Stomach (tissue), 4 donors: Measurements from ENCODE around the gene LRRFIP1.

Experiments used
- POLR2A ChIP-seq, 4 donors: fragments of 450-650 bp; IDR thresholded peaks; one replicate each; pipeline ENCODE4 v1.6.1; 2016; ENCODE audit warnings: antibody characterized with exemption in 4 of 4, control low read depth in 2 of 4, mild to moderate bottlenecking in 1 of 4, moderate library complexity in 1 of 4
- POLR2AphosphoS5 ChIP-seq, 3 donors: sonication (generic); formaldehyde crosslinking; IDR thresholded peaks; one replicate each; pipeline ENCODE4 v1.6.1; 2016; ENCODE audit warnings: antibody characterized with exemption in 3 of 3
- TF ChIP-seq, protein P1 (sequence below), 7 experiments: fragments of 450-650 bp in 4 of 7; fragments of 200-600 bp in 3 of 7; sonication (generic) in 3 of 7; IDR thresholded peaks; one replicate each; pipeline ENCODE4 v1.5.1; 2016 to 2019; ENCODE audit warnings: antibody characterized with exemption in 7 of 7, control low read depth in 2 of 7, mild to moderate bottlenecking in 1 of 7

DNA sequence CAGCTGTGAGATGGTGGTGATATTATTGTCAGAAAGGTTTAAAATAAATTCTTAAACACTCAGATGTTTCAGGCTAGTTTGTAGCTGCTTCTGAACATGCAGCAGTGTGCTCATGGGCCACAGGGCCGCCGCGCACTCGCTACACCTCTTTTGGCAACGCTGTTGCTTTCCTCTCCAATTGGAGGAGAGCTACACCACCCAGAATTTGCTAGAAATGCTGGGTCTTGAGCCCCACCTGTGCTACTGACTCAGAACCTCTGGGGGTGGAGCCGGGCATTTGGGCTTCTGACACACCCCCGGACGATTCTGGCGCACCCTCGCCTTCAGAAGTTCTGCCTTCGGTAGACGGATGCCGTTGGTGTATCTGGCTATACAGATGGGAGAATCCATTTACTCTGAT is 15.7 kb downstream of the LRRFIP1 start:
- TF ChIP-seq POLR2A (IDR thresholded peaks at IDR 0.05) (no peak), POLR2AphosphoS5 (IDR thresholded peaks at IDR 0.05) (no peak)
- TF ChIP-seq, protein P1, sequence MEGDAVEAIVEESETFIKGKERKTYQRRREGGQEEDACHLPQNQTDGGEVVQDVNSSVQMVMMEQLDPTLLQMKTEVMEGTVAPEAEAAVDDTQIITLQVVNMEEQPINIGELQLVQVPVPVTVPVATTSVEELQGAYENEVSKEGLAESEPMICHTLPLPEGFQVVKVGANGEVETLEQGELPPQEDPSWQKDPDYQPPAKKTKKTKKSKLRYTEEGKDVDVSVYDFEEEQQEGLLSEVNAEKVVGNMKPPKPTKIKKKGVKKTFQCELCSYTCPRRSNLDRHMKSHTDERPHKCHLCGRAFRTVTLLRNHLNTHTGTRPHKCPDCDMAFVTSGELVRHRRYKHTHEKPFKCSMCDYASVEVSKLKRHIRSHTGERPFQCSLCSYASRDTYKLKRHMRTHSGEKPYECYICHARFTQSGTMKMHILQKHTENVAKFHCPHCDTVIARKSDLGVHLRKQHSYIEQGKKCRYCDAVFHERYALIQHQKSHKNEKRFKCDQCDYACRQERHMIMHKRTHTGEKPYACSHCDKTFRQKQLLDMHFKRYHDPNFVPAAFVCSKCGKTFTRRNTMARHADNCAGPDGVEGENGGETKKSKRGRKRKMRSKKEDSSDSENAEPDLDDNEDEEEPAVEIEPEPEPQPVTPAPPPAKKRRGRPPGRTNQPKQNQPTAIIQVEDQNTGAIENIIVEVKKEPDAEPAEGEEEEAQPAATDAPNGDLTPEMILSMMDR (IDR thresholded peaks at IDR 0.05) = no peak
